ENCODE results near the gene TMEM233.

GRCh38 chr12:119666226-119666795 is 72.7 kb downstream of the TMEM233 start:
- TF ChIP-seq REST (IDR thresholded peaks at IDR 0.05; ENCODE audit: low read depth) (no peak), TAF1 (IDR thresholded peaks at IDR 0.05; ENCODE audit: low read depth) (no peak), RAD21 (IDR thresholded peaks at IDR 0.05; ENCODE audit: low read depth) (no peak), CEBPB (IDR thresholded peaks at IDR 0.05) (no peak)

Measured in Ishikawa (cell line).